A204.1 (cell line): ENCODE measurements around the gene MOGAT3.

Experiments
- FAIRE-seq: peaks from 2 replicates; lab custom pipeline; 2012; peaks lifted over from hg19 to GRCh38; lab: Jason Lieb, UNC

The MOGAT3 gene

GRCh38 chr7:101172005-101172853 is 28.6 kb downstream of the MOGAT3 start:
- no peak for FAIRE-seq

- no peak for FAIRE-seq
These were observed 29.4 kb downstream of the MOGAT3 start for GRCh38 chr7:101171442-101171837.

GRCh38 chr7:101170617-101171441 is 30.0 kb downstream of the MOGAT3 start:
- no peak for FAIRE-seq

- FAIRE-seq = no peak
These were observed 30.8 kb downstream of the MOGAT3 start for GRCh38 chr7:101169838-101170551.

GRCh38 chr7:101169110-101169837 is 31.6 kb downstream of the MOGAT3 start:
- no peak for FAIRE-seq

- no peak for FAIRE-seq
These were observed 32.3 kb downstream of the MOGAT3 start for GRCh38 chr7:101168412-101169049.

GRCh38 chr7:101167645-101168411 is 33.0 kb downstream of the MOGAT3 start:
- FAIRE-seq = no peak

- FAIRE-seq = no peak
These were observed 33.8 kb downstream of the MOGAT3 start for GRCh38 chr7:101166909-101167644.

GRCh38 chr7:101166648-101166908 is 34.3 kb downstream of the MOGAT3 start:
- no peak for FAIRE-seq

- no peak for FAIRE-seq
These were observed 34.7 kb downstream of the MOGAT3 start for GRCh38 chr7:101165958-101166647.

GRCh38 chr7:101165075-101165957 is 35.5 kb downstream of the MOGAT3 start, which contains the start of gene VGF:
Gene VGF, minus strand, starts transcription at chr7:101165569. Its CDS starts 726 bp downstream, at chr7:101164843.
- FAIRE-seq = peak; percentile 81

- no peak for FAIRE-seq
These were observed 36.6 kb downstream of the MOGAT3 start for GRCh38 chr7:101164071-101164840.

- no peak for FAIRE-seq
These were observed 37.4 kb downstream of the MOGAT3 start for GRCh38 chr7:101163279-101164070.

GRCh38 chr7:101162551-101163278 is 38.1 kb downstream of the MOGAT3 start:
- FAIRE-seq = no peak

- no peak for FAIRE-seq
These were observed 39.0 kb downstream of the MOGAT3 start for GRCh38 chr7:101161692-101162471.
